ENCODE data around the gene LRRC42. TPM values are rescaled to one million over a fixed set of nuclear protein-coding genes. Genes with fewer than 3 reads are reported as not detected.

The LRRC42 gene
- total RNA-seq, 3 donors from 2014 or later = 11.2 to 20.0 (median 17.7) TPM

DNA sequence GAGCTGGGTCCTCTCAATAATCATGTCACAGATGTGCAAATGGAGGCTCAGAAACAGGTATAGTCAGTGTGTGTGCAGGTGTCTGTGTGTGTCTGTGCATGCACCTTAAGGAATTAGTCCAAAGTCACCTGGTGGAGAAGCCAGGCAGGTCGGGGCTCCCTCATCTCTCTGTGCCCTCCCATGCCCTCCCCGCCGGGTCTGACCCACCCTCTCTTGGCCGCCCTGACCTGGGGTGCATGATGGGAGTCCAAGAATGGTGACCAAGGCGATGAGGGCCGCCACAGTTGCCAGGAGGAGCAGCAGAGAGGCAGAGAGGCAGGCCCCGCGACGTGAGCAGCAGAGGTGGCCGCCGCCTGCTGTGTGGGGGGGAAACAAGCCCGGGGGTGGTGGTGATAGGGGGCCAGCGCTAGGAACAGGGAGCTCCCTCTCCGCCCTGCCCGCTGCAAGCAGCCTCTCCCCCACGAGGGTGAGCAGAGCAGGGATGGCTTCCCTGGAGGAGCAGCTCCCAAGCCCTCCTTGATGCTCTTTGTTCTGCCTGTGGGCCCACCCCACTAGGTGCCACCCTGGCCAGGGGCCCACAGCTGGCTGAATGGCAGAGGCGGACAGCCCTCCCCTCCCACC lies 68.0 kb downstream of the LRRC42 start:
- TF ChIP-seq POLR2AphosphoS5 (IDR thresholded peaks at IDR 0.05) (no peak), POLR2A (IDR thresholded peaks at IDR 0.05) (no peak)
- TF ChIP-seq, protein P1, sequence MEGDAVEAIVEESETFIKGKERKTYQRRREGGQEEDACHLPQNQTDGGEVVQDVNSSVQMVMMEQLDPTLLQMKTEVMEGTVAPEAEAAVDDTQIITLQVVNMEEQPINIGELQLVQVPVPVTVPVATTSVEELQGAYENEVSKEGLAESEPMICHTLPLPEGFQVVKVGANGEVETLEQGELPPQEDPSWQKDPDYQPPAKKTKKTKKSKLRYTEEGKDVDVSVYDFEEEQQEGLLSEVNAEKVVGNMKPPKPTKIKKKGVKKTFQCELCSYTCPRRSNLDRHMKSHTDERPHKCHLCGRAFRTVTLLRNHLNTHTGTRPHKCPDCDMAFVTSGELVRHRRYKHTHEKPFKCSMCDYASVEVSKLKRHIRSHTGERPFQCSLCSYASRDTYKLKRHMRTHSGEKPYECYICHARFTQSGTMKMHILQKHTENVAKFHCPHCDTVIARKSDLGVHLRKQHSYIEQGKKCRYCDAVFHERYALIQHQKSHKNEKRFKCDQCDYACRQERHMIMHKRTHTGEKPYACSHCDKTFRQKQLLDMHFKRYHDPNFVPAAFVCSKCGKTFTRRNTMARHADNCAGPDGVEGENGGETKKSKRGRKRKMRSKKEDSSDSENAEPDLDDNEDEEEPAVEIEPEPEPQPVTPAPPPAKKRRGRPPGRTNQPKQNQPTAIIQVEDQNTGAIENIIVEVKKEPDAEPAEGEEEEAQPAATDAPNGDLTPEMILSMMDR (IDR thresholded peaks at IDR 0.05) = no peak
- no peak for DNase-seq (ENCODE audit: low spot score in 2 of 2)
- H3K36me3 ChIP-seq = no peaks in the 10 kb centered on the region
- no peak overlapping the region for H3K4me3 ChIP-seq
- H3K9me3 ChIP-seq = no peaks in the 10 kb centered on the region
- no peaks in the 10 kb centered on the region for H3K27me3 ChIP-seq
- intact Hi-C loops (cut with DNase I; ENCODE audit: low total_unique reads) = no loop called here
- H3K4me1 ChIP-seq = no peaks in the 10 kb centered on the region
- no peak overlapping the region for H3K27ac ChIP-seq

DNA sequence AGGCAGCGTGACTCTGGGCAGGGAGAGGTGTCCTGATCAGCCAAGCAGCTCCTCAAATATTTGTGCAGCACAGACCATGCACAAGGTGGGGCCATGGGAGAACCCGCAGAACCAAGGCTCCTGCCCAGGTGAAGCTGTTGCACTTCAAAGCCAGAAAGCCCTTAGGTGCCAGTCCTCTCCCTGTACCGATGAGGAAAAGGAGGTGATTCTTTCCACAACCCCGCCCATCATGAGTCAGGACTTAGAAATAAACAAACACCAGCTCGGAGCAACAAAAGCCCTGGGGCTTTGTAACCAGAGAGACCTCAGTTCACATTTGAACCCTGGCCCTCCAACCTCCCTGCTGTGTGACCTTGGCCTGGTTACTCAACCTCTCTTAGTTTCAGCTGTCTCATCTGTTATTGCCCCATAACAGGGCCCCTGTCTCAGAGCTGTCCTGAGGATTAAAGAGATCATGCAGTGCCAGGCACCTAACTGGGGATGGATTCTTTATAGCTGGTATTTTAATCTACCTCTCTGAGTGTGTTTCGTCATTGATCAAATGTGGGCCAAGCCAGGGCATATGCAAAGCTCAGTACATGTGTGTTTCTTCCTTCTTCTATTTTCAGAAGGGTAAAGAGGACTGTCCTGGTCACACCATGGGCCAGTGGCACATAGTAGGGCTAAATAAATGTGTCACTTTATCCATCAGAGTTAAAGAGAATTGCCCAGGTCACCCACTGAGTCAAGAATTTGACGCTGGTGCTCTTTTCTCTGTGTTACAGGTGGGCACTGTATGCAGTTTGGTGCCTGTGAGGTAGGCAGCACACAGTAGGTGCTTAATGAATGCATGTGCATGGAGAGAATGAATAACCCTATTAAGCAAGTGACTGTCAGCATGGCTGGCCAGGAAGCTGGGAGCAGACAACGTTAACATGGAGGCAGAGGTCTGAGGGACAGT lies 70.5 kb downstream of the LRRC42 start:
- DNase-seq (ENCODE audit: low spot score in 2 of 2) = peak; percentile 74 to 85
- H3K4me1 ChIP-seq = no peaks in the 10 kb centered on the region
- H3K27ac ChIP-seq = peak overlapping the region; percentile 59 to 61
- H3K4me3 ChIP-seq = no peak overlapping the region
- intact Hi-C loops (cut with DNase I; ENCODE audit: low total_unique reads) = no loop called here
- TF ChIP-seq POLR2AphosphoS5 (IDR thresholded peaks at IDR 0.05) (no peak), POLR2A (IDR thresholded peaks at IDR 0.05) (no peak)
- TF ChIP-seq, protein P1 (IDR thresholded peaks at IDR 0.05) = no peak
- no peaks in the 10 kb centered on the region for H3K9me3 ChIP-seq
- H3K36me3 ChIP-seq = no peaks in the 10 kb centered on the region
- H3K27me3 ChIP-seq = no peaks in the 10 kb centered on the region

Other genes starting within 250 kb of the LRRC42 start
- 1 to 10 TPM in 1 of 3 donors, under 1 TPM in 2; 0.16 to 2.0 (median 0.59) TPM for gene GLIS1, start 207.2 kb upstream of the LRRC42 start, total RNA-seq
- gene NDC1, start 108.1 kb upstream of the LRRC42 start, total RNA-seq = 10 to 100 TPM; 10.9 to 18.4 (median 12.8) TPM
- 10 to 100 TPM; 21.3 to 43.6 (median 40.7) TPM for gene YIPF1, start 56.6 kb upstream of the LRRC42 start, total RNA-seq
- 1 to 10 TPM in 1 of 3 donors, under 1 TPM in 1, not detected in 1; 0.59 to 8.2 TPM for gene DIO1, start 52.2 kb upstream of the LRRC42 start, total RNA-seq
- 10 to 100 TPM; 20.8 to 27.7 (median 23.3) TPM for gene IFT25, start 651 bp upstream of the LRRC42 start, total RNA-seq
- not detected for gene LDLRAD1, start 71.8 kb downstream of the LRRC42 start, total RNA-seq
- gene TMEM59, start 106.9 kb downstream of the LRRC42 start, total RNA-seq = 100 to 1,000 TPM; 348 to 498 (median 388) TPM
- 1 to 10 TPM; 4.3 to 6.1 (median 5.9) TPM for gene TCEANC2, start 107.3 kb downstream of the LRRC42 start, total RNA-seq
- 1 to 10 TPM in 1 of 3 donors, not detected in 2; 1.3 TPM for gene CDCP2, start 206.7 kb downstream of the LRRC42 start, total RNA-seq

Data from breast epithelium (tissue), 4 donors.